NCI-H2029 (cell line): Measurements from ENCODE around the gene SOCS1.

Experiments used
- DNase-seq: peaks from one replicate; lab custom pipeline; 2025; lab: John Stamatoyannopoulos, UW

SOCS1 gene

GRCh38 chr16:11285842-11286241 lies 29.8 kb upstream of the SOCS1 start:
- DNase-seq, result no peak

GRCh38 chr16:11283820-11284248 lies 27.8 kb upstream of the SOCS1 start:
- DNase-seq, result no peak

GRCh38 chr16:11280616-11281522 lies 24.9 kb upstream of the SOCS1 start, which contains the start of gene PRM1:
Gene PRM1 (minus strand): TSS chr16:11281330. CDS start chr16:11281238, 92 bp downstream.
- no peak for DNase-seq

DNA sequence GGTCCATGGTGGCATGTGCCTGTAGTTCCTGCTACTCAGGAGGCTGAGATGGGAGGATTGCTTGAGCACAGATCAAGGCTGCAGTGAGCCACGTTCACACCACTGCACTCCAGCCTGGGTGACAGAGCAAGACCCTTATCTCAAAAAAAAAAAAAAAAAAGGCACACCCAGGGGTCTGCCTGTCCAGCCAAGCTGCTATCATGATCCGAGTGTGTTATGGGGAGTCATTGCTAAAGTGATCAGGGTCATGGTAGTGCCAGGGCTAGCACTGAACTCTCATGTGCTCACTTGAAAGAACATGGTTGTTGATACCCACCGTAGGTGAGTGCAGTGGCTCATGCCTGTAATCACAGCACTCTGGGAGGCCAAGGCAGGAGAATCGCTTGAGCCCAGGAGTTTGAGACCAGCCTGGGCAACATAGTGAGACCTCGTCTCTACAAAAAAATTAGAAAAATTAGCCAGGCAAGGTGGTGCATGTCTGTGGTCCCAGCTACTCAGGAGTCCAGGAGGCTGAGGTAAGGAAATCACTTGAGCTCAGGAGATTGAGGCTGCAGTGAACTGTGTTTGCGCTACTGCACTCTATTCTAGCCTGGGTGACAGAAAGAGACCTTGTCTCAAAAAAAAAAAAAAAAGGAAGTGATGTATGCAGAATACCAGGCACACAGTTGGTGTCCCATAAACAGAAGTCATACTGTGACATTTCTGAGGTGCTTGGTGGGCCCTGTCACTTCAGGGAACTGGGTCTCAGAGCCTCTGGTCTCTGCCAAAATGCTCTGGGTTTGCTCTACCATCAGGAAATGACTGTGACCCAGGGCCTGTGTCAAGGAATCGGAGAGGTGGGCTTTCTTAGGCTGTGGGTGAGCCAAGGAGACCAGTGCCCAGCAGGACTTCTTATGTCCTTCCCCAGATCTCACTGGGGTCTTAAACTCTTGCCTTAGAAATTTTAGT lies 23.0 kb upstream of the SOCS1 start:
- DNase-seq, result no peak

DNA sequence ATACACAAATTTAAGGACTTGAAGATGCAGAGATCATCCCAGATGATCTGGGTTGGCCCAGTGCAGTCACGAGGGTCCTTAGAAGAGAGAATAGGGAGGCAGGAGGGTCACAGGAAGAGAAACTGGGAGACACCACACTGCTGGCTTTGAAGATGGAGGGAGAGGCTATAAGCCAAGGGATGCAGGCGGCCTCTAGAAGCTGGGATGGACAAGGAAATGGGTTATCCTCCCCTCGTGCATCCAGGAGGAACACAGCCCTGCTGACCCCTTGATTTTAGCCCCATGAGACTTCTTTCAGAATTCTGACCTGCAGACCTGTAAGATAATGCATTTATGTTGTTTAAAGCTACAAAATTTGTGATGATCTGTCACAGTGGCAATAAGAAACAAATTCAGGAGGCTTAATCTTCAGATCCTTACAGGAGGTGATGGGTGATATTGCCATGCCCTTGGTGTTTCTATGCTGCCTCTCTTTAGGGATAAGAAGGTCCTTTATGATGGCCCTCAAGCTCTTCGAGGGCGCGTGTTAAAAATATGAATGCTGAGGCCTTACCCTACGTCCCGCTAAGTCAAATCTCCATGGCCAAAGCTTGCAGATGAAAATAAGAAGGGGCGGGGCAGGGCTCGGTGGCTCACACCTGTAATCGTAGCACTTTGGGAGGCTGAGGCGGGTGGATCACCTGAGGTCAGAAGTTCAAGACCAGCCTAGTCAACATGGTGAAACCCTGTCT lies 21.8 kb upstream of the SOCS1 start:
- DNase-seq, result no peak

DNA sequence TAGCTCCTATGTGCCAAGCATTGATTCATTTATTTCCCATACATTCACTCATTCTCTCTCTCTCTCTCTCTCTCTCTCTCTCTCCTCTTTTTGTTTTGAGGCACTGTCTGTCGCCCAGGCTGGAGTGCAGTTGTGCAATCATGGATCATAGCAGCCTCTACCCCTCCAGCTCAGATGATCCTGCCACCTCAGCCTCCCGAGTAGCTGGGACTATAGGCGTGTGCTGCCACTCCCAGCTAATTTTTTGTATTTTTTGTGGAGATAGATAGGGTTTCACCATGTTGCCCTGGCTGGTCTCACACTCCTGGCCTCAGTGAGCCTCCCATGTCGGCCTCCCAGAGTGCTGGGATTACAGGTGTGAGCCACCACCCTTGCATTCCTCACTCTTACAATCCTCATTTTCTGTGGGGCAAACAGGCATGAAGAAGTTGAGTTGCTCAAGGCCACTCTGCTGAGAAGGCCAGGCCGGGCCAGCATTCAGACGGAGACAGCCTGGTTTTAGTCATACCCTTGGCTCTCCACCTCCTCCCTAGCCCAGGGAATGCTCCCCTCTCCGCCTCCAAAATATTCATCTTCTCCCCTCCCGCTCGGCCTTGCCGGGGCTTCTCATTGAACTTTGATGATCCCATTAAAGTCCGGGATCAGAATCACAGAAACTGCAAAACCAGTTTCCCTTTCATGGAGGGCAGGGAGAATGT lies 21.0 kb upstream of the SOCS1 start:
- DNase-seq, result no peak

DNA sequence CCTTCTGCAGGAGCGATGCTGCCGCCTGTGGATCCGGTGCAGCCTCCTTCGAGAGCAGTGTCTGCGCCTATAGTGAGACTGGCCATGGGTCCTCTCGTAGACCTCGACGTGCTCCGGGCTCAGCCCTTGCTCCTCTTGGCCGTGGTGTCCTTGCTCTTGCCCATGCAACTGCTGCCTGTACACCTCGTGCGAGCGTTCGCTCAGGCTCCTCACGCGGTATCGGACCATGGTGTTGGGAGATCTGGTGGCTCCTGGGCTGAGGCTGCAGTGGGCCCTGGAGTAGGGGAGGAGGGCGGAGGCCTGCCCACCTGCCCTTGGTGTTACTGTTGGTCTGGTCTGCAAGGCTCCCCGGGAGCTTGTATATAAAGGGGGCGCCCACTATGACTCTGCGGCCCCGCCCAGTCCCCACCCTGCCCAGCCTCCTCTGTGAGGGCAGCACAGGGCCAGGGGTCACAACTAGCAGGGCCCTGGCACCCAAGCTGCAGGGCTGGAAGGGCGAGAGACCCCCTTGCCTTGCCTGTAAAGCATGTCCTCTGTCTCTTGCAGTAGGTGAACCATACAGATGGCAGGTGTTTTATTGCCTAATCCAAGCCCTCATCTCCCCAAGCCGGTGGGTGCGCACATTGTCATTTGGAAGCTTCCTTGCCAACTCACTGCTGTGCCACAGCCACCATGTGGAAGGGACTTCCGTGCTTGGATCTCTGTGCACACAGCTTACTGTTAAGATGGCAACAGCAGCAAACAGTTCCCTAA lies 20.3 kb upstream of the SOCS1 start, which contains the start of gene PRM2:
Gene PRM2 (minus strand): TSS at position 338 of the 753 bp plus-strand sequence. CDS start 110 bp downstream, at position 228.
- no peak for DNase-seq

- no peak for DNase-seq
Observed at GRCh38 chr16:11274964-11275363, 19.0 kb upstream of the SOCS1 start.

DNA sequence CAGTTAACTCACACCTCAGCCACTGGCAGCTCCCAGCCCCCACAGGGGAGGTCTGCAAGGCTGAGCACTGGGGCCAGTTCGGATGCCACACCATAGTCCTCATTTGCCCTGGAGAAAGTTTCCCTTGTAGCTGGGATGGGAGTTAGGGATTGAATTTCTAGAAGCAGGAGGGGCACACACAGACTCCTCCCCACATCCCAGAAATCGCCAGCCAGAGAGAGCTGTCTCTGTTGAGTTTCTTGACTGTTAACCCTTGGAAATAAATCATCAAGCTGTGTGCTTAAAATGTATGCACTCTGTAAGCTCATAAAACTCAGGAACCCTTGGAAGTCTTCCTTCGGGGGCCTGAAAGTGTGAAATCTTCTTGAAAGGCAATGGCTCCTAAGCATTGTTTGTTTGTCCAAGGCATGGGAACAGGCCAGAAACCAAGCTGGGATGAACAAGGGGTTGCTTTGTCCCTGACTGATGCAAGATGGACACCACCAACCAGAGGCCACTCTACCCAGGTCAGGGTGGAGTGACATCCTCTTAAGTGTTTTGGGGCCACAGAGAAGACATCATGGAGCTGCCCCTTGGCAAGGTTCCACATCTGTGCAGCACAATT lies 17.8 kb upstream of the SOCS1 start:
- DNase-seq, result no peak

DNA sequence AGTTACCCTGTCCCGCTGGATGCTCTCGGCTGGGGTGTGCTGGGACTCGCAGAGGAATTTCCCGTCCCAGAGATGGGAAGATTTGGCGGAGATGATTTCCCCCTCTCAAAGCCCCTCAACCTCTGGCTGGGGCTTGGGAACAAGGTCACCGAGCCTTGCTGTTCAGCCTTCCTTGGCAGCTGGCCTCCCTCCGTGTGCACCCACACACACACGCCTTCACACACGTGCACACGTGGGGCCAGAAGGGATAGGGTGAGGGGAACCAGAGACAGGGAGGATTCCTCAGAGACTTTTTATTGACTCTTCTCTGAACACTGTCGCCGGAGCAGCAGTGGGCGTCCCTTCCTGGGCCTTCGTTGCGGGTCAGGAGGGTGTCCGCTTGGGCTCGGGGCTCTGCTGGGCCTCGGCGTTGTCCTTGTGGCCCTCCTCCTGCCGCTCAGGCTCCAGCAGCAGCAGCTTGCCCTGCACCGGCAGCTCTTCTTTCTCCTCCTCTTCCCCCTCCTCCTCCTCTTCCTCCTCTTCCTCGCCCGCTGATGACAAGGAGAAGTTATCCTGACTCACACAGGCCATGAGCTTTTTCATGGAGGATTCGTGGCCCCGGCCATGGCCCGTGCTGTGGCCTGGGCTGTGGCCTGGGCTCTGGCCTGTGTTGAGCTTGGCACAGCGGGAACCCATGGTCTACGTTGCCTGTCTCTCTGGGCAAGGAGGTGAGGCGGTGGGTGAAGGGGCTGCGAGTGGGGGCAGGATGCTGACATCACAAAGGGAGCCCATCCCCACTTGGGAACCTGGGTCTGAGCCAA lies 17.1 kb upstream of the SOCS1 start, which contains the start of gene PRM3:
Gene PRM3 (minus strand): TSS at position 709 of the 800 bp plus-strand sequence. CDS start 34 bp downstream, at position 675.
- no peak for DNase-seq

GRCh38 chr16:11272484-11272883 lies 16.5 kb upstream of the SOCS1 start:
- no peak for DNase-seq

DNA sequence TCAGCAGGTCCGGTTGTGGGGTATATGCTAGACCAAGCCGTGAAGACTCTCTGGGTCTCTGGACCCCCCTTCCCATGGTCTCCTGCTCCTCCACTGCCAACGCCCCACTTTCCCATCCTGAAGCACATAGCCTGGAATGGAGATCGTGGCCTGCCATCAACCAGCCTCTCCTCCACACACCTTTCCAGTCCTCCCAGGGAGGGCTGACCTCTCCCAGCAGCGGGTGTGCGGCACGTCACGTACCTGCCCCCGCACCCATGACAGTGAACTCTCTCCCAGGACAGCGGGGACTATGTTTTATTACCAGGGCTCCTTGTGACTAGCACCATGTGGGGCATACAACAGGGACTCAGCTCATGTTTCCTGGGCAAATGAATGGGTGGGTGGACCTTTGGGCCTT lies 15.6 kb upstream of the SOCS1 start:
- DNase-seq, result no peak

GRCh38 chr16:11270602-11271162 lies 14.7 kb upstream of the SOCS1 start:
- DNase-seq, result no peak

- no peak for DNase-seq
Observed at GRCh38 chr16:11268921-11269375, 12.9 kb upstream of the SOCS1 start, which contains the start of gene TNP2. Gene TNP2 (minus strand): TSS chr16:11269325. CDS start chr16:11269262, 63 bp downstream.

DNA sequence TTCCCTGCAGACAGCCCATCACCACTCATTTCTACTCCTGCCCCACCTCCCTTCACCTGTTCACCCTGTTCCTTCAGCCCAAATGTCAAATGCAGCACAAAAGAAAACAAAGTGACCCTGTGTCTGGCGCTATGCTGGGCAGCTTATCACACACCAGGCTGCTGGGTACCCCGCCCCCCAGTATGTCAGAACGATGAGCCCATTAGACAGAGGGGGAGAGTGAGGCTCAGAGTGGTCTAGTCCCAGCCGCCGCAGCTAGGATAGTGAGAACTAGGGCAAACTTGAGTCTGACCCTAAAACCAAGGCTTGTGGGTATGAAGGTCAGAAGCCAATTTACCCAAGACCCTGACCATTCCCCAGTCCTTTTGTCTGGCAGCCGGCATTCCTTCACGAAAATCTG lies 9.1 kb upstream of the SOCS1 start:
- DNase-seq, result no peak

GRCh38 chr16:11264155-11264832 lies 8.3 kb upstream of the SOCS1 start:
- DNase-seq, result no peak

DNA sequence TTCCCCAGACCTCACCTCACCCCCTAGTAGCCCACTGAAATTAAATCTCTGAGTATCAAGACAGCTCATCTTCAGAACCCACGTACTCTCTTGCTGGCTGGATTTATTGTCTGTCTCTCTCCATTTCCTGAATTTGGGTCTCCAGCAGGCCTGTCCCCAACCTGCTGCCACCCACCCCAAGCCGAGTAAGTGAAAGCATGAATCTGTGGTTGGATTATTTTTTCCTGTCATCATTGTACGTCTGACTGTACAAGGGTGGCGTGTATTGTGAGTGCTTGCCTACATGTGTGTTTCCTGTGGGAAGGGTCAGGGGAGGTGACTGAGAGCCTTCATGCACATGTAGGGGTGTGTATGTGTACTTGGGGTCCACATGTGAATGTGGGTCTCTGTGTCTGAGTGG lies 7.7 kb upstream of the SOCS1 start:
- DNase-seq, result no peak

GRCh38 chr16:11262915-11263314 lies 6.9 kb upstream of the SOCS1 start:
- no peak for DNase-seq
